Measurements from ENCODE around the gene CRACDL.

- no peak for TF ChIP-seq CTCF (IDR thresholded peaks at IDR 0.05; ENCODE audit: extremely low read depth in 1 of 2, insufficient read depth in 1 of 2, low read depth in 1 of 2, low read length in 2 of 2)
- no peak for TF ChIP-seq JUN (IDR thresholded peaks at IDR 0.05; ENCODE audit: borderline replicate concordance, insufficient read depth, insufficient read length, low read depth)
- no peak for TF ChIP-seq MYC (IDR thresholded peaks at IDR 0.05; ENCODE audit: low read depth, low read length)
- TF ChIP-seq POLR2AphosphoS5 (IDR thresholded peaks at IDR 0.05; ENCODE audit: insufficient read depth, low read depth, low read length): no peak
- no peak for TF ChIP-seq POLR2A (IDR thresholded peaks at IDR 0.05; ENCODE audit: low read depth, low read length)
Measured at GRCh38 chr2:98776136-98776535, 159.9 kb downstream of the CRACDL start.
